Measurements from ENCODE around the gene TIMM50. TPM values are rescaled to one million over a fixed set of nuclear protein-coding genes. Genes with fewer than 3 reads are reported as not detected.
A peak's percentile ranks its signal among the peaks of the same experiment; 100 is the strongest.

Gene TIMM50
- total RNA-seq, 1 donor from 2014 or later: 97.2 TPM

GRCh38 chr19:39463403-39463802, 17.2 kb upstream of the TIMM50 start:
- FAIRE-seq (no peak), DNase-seq (ENCODE audit: low read depth) (no peak)
- H3K4me3 ChIP-seq (ENCODE audit: insufficient read depth, low read depth, low read length): no peak overlapping the region
- H3K27me3 Mint-ChIP-seq (ENCODE audit: low read depth, unreplicated experiment): no peaks in the 10 kb centered on the region
- peak overlapping the region; percentile 6 for H3K4me3 Mint-ChIP-seq (ENCODE audit: unreplicated experiment)
- H3K27me3 ChIP-seq (ENCODE audit: insufficient read depth, low read length): no peaks in the 10 kb centered on the region
- no peaks in the 10 kb centered on the region for H3K9me3 ChIP-seq (ENCODE audit: insufficient read depth, low read depth, low read length)
- H3K27ac Mint-ChIP-seq (ENCODE audit: unreplicated experiment): no peak overlapping the region
- peaks cover 54% of the 10 kb centered on the region for H3K36me3 ChIP-seq (ENCODE audit: insufficient read depth, low read length)
- no peaks in the 10 kb centered on the region for H3K4me1 ChIP-seq (ENCODE audit: insufficient read depth, low read length)
- H4K20me1 ChIP-seq (ENCODE audit: insufficient read depth, low read length): peaks cover 67% of the 10 kb centered on the region
- H3K79me2 ChIP-seq (ENCODE audit: insufficient read depth, low read length): peaks cover 37% of the 10 kb centered on the region
- H3K9ac ChIP-seq (ENCODE audit: low read length): no peak overlapping the region
- H3K4me1 Mint-ChIP-seq (ENCODE audit: low read depth, unreplicated experiment): no peaks in the 10 kb centered on the region
- no peak for TF ChIP-seq CTCF (IDR thresholded peaks at IDR 0.05; ENCODE audit: insufficient read depth, low read depth, low read length)
- TF ChIP-seq EZH2 (IDR thresholded peaks at IDR 0.05; ENCODE audit: insufficient read depth, low read length): no peak
- no peak overlapping the region for H2AFZ ChIP-seq (ENCODE audit: low read depth, low read length)
- H3K27ac ChIP-seq (ENCODE audit: low read depth, low read length): no peak overlapping the region
- no peaks in the 10 kb centered on the region for H3K9me3 Mint-ChIP-seq (ENCODE audit: unreplicated experiment)
- H3K4me2 ChIP-seq (ENCODE audit: low read length): no peak overlapping the region
- peaks cover 22% of the 10 kb centered on the region for H3K36me3 Mint-ChIP-seq (ENCODE audit: low read depth, unreplicated experiment)

GRCh38 chr19:39465956-39466747, 14.5 kb upstream of the TIMM50 start:
- H3K4me1 ChIP-seq (ENCODE audit: insufficient read depth, low read length): peaks cover 7% of the 10 kb centered on the region
- H3K27me3 ChIP-seq (ENCODE audit: insufficient read depth, low read length): no peaks in the 10 kb centered on the region
- no peak overlapping the region for H3K4me3 Mint-ChIP-seq (ENCODE audit: unreplicated experiment)
- H3K9ac ChIP-seq (ENCODE audit: low read length): no peak overlapping the region
- DNase-seq (ENCODE audit: low read depth) (no peak), FAIRE-seq (no peak)
- H3K9me3 ChIP-seq (ENCODE audit: insufficient read depth, low read depth, low read length): no peaks in the 10 kb centered on the region
- H3K4me3 ChIP-seq (ENCODE audit: insufficient read depth, low read depth, low read length): no peak overlapping the region
- no peak overlapping the region for H3K4me2 ChIP-seq (ENCODE audit: low read length)
- H3K27ac Mint-ChIP-seq (ENCODE audit: unreplicated experiment): no peak overlapping the region
- no peaks in the 10 kb centered on the region for H3K27me3 Mint-ChIP-seq (ENCODE audit: low read depth, unreplicated experiment)
- H3K4me1 Mint-ChIP-seq (ENCODE audit: low read depth, unreplicated experiment): peaks cover 3% of the 10 kb centered on the region
- peaks cover 58% of the 10 kb centered on the region for H3K36me3 ChIP-seq (ENCODE audit: insufficient read depth, low read length)
- peaks cover 74% of the 10 kb centered on the region for H4K20me1 ChIP-seq (ENCODE audit: insufficient read depth, low read length)
- H3K36me3 Mint-ChIP-seq (ENCODE audit: low read depth, unreplicated experiment): peaks cover 25% of the 10 kb centered on the region
- no peaks in the 10 kb centered on the region for H3K9me3 Mint-ChIP-seq (ENCODE audit: unreplicated experiment)
- peaks cover 16% of the 10 kb centered on the region for H3K79me2 ChIP-seq (ENCODE audit: insufficient read depth, low read length)
- H3K27ac ChIP-seq (ENCODE audit: low read depth, low read length): no peak overlapping the region
- TF ChIP-seq CTCF (IDR thresholded peaks at IDR 0.05; ENCODE audit: insufficient read depth, low read depth, low read length) (no peak), EZH2 (IDR thresholded peaks at IDR 0.05; ENCODE audit: insufficient read depth, low read length) (no peak)
- no peak overlapping the region for H2AFZ ChIP-seq (ENCODE audit: low read depth, low read length)

GRCh38 chr19:39467941-39468340, 12.7 kb upstream of the TIMM50 start:
- Mint-ChIP-seq H3K4me1 (ENCODE audit: low read depth, unreplicated experiment) (peaks cover 3% of the 10 kb centered on the region), H3K36me3 (ENCODE audit: low read depth, unreplicated experiment) (peaks cover 30% of the 10 kb centered on the region), H3K9me3 (ENCODE audit: unreplicated experiment) (no peaks in the 10 kb centered on the region), H3K27me3 (ENCODE audit: low read depth, unreplicated experiment) (no peaks in the 10 kb centered on the region), H3K27ac (ENCODE audit: unreplicated experiment) (no peak overlapping the region), H3K4me3 (ENCODE audit: unreplicated experiment) (no peak overlapping the region)
- Histone ChIP-seq H3K4me2 (ENCODE audit: low read length) (no peak overlapping the region), H3K79me2 (ENCODE audit: insufficient read depth, low read length) (peaks cover 16% of the 10 kb centered on the region), H3K9ac (ENCODE audit: low read length) (no peak overlapping the region), H3K36me3 (ENCODE audit: insufficient read depth, low read length) (peaks cover 63% of the 10 kb centered on the region), H3K4me1 (ENCODE audit: insufficient read depth, low read length) (peaks cover 7% of the 10 kb centered on the region), H3K4me3 (ENCODE audit: insufficient read depth, low read depth, low read length) (no peak overlapping the region), H4K20me1 (ENCODE audit: insufficient read depth, low read length) (peaks cover 77% of the 10 kb centered on the region), H3K27ac (ENCODE audit: low read depth, low read length) (no peak overlapping the region), H3K9me3 (ENCODE audit: insufficient read depth, low read depth, low read length) (no peaks in the 10 kb centered on the region), H2AFZ (ENCODE audit: low read depth, low read length) (no peak overlapping the region), H3K27me3 (ENCODE audit: insufficient read depth, low read length) (no peaks in the 10 kb centered on the region)
- FAIRE-seq (no peak), DNase-seq (ENCODE audit: low read depth) (no peak)
- no peak for TF ChIP-seq CTCF (IDR thresholded peaks at IDR 0.05; ENCODE audit: insufficient read depth, low read depth, low read length)
- no peak for TF ChIP-seq EZH2 (IDR thresholded peaks at IDR 0.05; ENCODE audit: insufficient read depth, low read length)

Data from astrocyte (in vitro differentiated cells and primary cell).